ENCODE results near the gene BLM. TPM values are rescaled to one million over a fixed set of nuclear protein-coding genes. Genes with fewer than 3 reads are reported as not detected.

The BLM gene
- total RNA-seq, 1 experiment from 2014 or later, result 41.3 TPM

GRCh38 chr15:90859234-90860131 is 142.3 kb downstream of the BLM start:
- H3K18ac ChIP-seq (ENCODE audit: insufficient read length, low read depth, low read length), result peak overlapping the region; percentile 72
- no peaks in the 10 kb centered on the region for H3K9me3 ChIP-seq (ENCODE audit: control insufficient read depth, low read depth, low read length)
- TF ChIP-seq CTCF (conservative IDR thresholded peaks at IDR 0.05), result no peak
- Mint-ChIP-seq H3K36me3 (ENCODE audit: insufficient read depth in 1 of 3, low read depth in 3 of 3) (no peaks in the 10 kb centered on the region), H3K9me3 (no peaks in the 10 kb centered on the region; a peak in 1 of 5 replicates), H3K4me1 (peaks cover 8 to 9% of the 10 kb centered on the region in 2 experiments), H3K27ac (peak overlapping the region; percentile 34 to 81 (median 59); a peak in 5 of 7 replicates), H3K27me3 (ENCODE audit: low read depth) (no peaks in the 10 kb centered on the region), H3K4me3 (peak overlapping the region in 1 of 2 experiments; percentile 1; a peak in 1 of 5 replicates)
- DNase-seq, result peak; percentile 67
- H2BK15ac ChIP-seq (ENCODE audit: low read depth, low read length), result no peak overlapping the region
- no peak overlapping the region for H3T11ph ChIP-seq (ENCODE audit: low read length)
- H4K5ac ChIP-seq (ENCODE audit: insufficient read length, low read depth, low read length), result no peak overlapping the region
- H2BK5ac ChIP-seq (ENCODE audit: insufficient read length, low read length), result no peak overlapping the region
- H3K4ac ChIP-seq (ENCODE audit: low read depth, low read length), result no peak overlapping the region
- H3K4me2 ChIP-seq (ENCODE audit: insufficient read depth, insufficient read length, low read length), result no peak overlapping the region
- H3K79me1 ChIP-seq (ENCODE audit: insufficient read depth, low read depth, low read length, poor library complexity, severe bottlenecking), result no peaks in the 10 kb centered on the region
- no peak overlapping the region for H2BK20ac ChIP-seq (ENCODE audit: low read depth, low read length, poor library complexity, severe bottlenecking)
- no peaks in the 10 kb centered on the region for H4K20me1 ChIP-seq (ENCODE audit: control insufficient read depth, insufficient read depth, insufficient read length)
- no peak overlapping the region for H4K91ac ChIP-seq (ENCODE audit: insufficient read length, low read depth, low read length)
- no peak overlapping the region for H2BK120ac ChIP-seq (ENCODE audit: low read depth, low read length, poor library complexity, severe bottlenecking)
- no CpG with 5 or more reads among the region's 10 CpGs for WGBS (ENCODE audit: extremely low coverage, insufficient read length, low lambda C conversion rate)
- H2AFZ ChIP-seq (ENCODE audit: low read length), result peak overlapping the region; percentile 46
- peaks cover 2% of the 10 kb centered on the region; the same call in 1 of the 2 replicates for H3K4me1 ChIP-seq (ENCODE audit: insufficient read depth, low read length)
- H3K27ac ChIP-seq (ENCODE audit: insufficient read length, low read depth, low read length), result no peak overlapping the region
- no peak overlapping the region for H2BK12ac ChIP-seq (ENCODE audit: insufficient read length, low read depth, low read length)
- H3K14ac ChIP-seq (ENCODE audit: insufficient read depth, low read length), result peak overlapping the region; percentile 1; the same call in 1 of the 2 replicates
- no peaks in the 10 kb centered on the region for H3K27me3 ChIP-seq (ENCODE audit: insufficient read depth, low read length)
- H3K23me2 ChIP-seq (ENCODE audit: insufficient read length, low read depth, low read length, poor library complexity, severe bottlenecking), result no peaks in the 10 kb centered on the region
- no peak overlapping the region for H4K8ac ChIP-seq (replicated peaks; ENCODE audit: insufficient read length, low read depth, low read length)
- no peak overlapping the region for H3K56ac ChIP-seq (ENCODE audit: insufficient read length, low read depth, low read length)
- no peak overlapping the region for H3K23ac ChIP-seq (ENCODE audit: insufficient read length, low read depth, low read length)
- no peak overlapping the region for H2AK5ac ChIP-seq (ENCODE audit: insufficient read length, low read length)
- no peaks in the 10 kb centered on the region for H3K79me2 ChIP-seq (ENCODE audit: insufficient read depth, low read length)
- H3K9ac ChIP-seq (ENCODE audit: extremely low read depth, insufficient read length, low read length), result no peak overlapping the region

Data from H9 (cell line).